NCI-H2081 treated with DMSO at 0.1 percent for 48 hours (cell line): ENCODE results near the gene ACTG2.
"Not testable (repeated sequence)": the region's sequence is repeated elsewhere in the genome, so short reads cannot be mapped to it uniquely, and the experiment has no call there.

Experiments
- DNase-seq: peaks from one replicate; lab custom pipeline; 2025; lab: John Stamatoyannopoulos, UW

Gene ACTG2

DNA sequence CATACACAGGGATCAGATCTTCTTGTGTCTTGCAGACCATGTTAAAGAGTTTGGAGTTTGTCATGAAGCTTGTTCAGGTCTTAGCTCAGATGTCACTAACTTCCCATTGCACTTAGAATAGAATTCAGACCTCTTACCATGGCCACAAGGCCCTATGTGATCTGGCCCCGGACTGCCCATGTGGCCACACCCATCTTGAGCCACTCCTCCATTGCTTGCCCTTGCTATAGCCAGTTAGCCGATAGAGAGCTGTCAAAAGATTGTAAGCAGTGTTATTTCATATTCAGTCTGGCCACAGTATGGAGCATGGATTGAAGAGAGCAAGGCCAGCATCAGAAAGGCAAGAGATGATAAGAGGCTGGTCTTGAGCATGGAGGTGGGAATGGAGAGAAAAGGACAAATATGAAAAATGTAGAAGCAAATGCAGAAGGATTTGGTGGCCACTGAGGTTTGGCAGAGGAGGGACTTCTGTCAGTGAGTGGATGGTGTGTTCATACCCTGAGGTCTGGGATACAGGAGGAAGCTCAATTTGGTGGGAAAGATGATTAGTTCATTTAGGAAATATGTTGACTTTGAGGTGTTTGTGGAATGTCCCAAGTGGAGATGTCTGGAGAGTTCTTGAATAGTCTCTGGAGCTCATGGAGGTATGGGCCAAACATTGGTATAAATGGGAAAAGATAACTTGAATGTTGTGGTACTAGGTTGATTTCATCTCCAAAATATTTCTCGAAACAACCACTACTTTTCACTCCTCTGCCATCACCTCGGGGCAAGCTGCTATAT is 44.5 kb downstream of the ACTG2 start:
- no peak for DNase-seq

DNA sequence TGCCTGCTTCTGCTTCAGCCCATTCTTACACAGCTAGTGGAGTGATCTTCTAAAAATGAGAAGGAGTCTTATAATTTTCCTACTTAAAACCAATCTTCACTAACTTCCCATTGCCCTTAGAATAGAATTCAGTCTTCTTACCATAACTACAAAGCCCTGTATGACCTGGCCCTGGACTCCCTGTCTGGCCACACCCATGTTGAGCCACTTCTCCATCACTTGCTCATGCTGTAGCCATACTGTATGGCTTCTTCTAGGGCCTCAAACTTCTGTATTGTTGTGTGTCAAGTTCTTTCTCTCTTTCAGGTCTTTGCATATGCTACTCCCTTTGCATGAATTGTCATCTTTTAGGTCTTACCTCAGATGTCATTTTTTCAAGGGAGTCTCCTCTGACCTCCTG is 45.1 kb downstream of the ACTG2 start:
- no peak for DNase-seq

- no peak for DNase-seq
Measured at GRCh38 chr2:73938718-73939352, 46.0 kb downstream of the ACTG2 start.

DNA sequence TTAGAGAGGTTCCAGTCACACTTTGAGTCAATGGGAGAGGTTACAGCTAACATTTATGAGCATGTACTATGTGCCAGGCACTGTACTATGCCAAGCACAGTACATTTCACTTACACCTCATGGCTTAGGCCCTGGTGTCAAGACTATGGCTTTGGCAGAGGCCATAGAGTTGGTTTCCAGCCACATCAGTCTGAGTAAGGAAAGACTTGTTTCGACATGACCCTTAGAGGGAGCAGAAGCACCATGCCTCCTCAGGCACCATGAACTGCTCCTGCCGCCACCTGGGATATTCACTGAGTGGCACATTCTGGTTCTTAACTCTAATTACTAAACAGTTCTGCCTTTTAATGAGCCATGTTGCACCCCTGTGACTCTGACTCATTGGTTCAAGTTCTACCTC is 46.6 kb downstream of the ACTG2 start:
- no peak for DNase-seq

DNA sequence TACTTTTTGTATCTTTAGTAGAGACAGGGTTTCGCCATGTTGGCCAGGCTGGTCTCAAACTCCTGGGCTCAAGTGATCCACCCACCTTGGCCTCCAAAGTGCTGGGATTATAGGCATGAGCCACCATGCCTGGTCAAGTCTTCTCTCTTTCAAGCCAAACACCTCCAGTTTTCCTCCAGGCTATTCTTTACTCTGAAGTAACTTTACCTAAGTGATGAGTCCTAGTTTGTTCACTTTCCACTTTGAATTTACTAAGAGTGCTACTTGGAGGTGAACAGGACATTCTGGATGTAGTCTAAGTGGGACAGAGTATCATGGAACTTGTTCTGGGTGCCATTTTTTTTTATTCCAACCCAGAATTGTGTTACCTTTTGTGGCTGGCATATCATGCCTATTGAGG is 47.3 kb downstream of the ACTG2 start:
- not testable (repeated sequence) for DNase-seq

DNA sequence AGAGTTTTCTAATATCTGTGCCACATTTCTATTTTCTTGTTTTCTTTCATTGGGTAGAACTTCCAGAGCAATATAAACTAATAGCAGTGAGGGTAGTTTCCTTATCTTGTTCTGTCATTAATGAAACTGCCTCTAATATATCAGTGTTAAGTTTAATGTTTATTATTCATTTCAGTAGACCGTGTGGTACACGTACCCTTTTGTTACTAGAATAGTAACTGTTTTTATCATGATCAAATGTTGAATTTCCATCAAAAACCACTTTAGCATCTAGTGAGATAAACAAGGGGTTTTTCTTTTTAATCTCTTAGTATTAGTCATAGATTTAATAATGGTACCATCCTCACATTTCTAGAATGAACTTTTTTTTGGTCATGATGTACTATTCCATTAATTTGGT is 49.9 kb downstream of the ACTG2 start:
- no peak for DNase-seq

- no peak for DNase-seq
Measured at GRCh38 chr2:73944714-73945113, 51.9 kb downstream of the ACTG2 start.

GRCh38 chr2:73946215-73946614 is 53.4 kb downstream of the ACTG2 start:
- no peak for DNase-seq

- DNase-seq = no peak
Measured at GRCh38 chr2:73946666-73947065, 53.9 kb downstream of the ACTG2 start.

GRCh38 chr2:73947412-73948018 is 54.7 kb downstream of the ACTG2 start:
- no peak for DNase-seq

DNA sequence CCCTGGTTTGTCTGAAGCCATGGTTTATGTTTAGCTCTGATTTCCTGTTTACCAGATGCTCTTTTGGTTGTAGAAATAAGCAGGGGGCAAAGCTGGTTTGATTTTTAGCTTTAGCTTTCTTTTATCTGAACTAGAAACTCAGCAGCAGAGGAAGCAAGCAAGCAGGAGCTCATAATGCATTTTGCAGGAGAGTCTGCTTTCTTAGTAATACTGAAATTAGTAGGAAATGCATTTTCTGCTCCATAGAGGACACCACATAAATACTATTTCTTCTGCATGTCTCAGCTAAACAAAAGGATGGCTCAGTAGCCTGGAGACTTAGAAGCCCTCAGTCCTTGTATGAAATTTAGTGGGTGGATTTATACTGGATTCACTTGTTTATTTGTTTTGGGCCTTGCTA is 57.0 kb downstream of the ACTG2 start:
- no peak for DNase-seq

GRCh38 chr2:73952499-73953446 is 60.0 kb downstream of the ACTG2 start:
- DNase-seq = no peak

- DNase-seq = no peak
Measured at GRCh38 chr2:73956218-73956865, 63.5 kb downstream of the ACTG2 start.

DNA sequence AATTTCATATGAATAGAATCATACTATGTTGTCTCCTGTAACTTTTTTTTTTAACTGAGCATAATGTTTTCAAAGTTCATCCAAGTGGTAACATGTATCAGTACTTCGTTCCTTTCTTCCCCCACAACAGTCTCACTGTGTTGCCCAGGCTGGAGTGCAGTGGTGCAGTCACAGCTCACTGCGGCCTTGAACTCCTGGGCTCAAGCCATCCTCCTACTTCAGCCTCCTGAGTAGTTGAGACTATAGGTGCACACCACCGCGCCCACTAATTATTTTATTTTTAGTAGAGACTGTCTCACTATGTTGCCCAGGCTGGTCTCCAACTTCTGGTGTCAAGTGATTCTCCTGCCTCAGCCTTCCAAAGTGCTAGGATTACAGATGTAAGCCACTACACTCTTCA is 68.5 kb downstream of the ACTG2 start:
- no peak for DNase-seq

DNA sequence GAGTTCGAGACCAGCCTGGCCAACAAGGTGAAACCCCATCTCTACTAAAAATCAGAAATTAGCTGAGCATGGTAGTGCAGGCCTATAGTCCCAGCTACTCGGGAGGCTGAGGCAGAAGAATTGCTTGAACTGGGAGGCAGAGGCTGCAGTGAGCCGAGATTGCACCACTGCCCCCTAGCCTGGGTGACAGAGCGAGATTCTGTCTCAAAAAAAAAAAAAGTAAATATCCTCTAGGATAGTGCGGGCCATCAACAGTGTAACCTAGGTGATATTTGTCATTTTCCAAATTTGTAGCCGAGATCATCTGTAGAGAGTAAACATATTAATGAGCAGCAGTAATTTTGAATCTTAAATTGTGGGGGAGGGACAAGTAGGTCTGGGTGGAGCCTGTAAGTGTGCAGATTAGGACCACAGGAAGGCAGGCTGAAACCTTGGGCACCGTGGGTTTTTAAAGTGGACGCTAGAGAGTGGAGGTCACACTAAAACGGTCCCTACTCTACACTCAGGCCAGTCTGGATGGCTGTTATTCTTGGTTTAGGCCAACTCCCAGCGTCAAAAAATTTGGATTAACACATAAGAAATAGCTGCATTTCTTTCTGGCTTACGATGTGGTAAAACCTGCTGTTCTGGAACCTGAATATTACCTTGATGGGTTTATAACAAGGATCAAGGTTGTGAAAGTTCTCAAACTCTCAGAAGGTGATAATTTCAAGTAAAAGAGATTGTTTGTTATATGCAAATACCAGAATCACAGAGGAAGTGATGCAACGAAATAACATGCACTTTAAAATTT is 69.2 kb downstream of the ACTG2 start:
- DNase-seq = no peak

- DNase-seq = no peak
Measured at GRCh38 chr2:73962798-73963197, 70.0 kb downstream of the ACTG2 start.

- no peak for DNase-seq
Measured at GRCh38 chr2:73963385-73964120, 70.7 kb downstream of the ACTG2 start.

DNA sequence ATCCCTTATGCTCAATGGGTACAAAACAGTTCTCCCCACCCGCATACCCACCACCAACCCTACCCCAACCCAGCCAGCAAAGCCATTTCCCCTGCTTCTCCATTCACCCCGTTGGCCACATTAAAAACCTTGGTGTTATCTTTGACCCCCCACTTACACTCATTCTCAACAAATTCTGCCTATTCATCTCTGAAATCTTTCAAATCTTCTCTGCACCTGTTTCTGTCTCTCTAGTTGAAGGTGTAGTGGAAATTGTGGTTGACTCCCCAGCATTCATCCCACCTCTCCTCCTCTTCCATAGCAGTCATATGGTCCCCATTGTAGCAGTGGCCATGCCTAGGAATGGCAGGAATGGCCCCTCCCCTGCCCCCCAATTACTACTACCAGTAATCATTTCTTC is 71.4 kb downstream of the ACTG2 start:
- DNase-seq = no peak

DNA sequence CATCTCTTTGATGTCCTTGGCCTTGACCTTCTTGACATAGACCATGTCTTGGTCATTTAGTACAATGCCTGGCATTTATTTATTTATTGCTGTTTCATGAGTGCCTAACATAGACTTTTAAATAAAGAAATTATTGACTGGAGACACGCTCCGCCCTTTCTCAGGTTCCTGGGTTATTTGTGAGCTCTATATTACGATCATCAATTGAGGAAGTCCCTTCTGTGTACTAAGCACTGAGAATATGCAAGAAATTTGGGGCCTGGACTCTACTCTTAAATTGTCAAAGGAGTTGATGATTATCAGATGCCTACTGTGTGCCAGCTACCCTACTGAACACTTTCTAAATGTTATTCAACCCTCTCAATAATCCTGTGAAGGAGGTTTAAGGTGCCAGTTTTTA is 72.2 kb downstream of the ACTG2 start:
- DNase-seq = no peak

GRCh38 chr2:73968357-73968937 is 75.6 kb downstream of the ACTG2 start:
- no peak for DNase-seq
